ENCODE data around the gene SRL.
A peak's percentile ranks its signal among the peaks of the same experiment; 100 is the strongest.

Gene SRL

GRCh38 chr16:4241928-4242283 is at the start of gene SRL:
TSS of gene SRL (minus strand) at chr16:4242080. CDS start at chr16:4242067, 13 bp downstream.
- Histone ChIP-seq H3K9ac (ENCODE audit: low read depth, low read length) (no peak within 1 kb of the TSS), H3K4me3 (ENCODE audit: low read length) (no peak within 1 kb of the TSS), H3K9me3 (ENCODE audit: insufficient read depth, low read depth, low read length) (0 out of 2 replicates have a peak, but pooled peaks cover 4% of the 10 kb centered on the region), H3K4me1 (ENCODE audit: insufficient read depth, low read length) (0 out of 2 replicates have a peak, but pooled peaks cover 2% of the 10 kb centered on the region), H3K27me3 (ENCODE audit: insufficient read depth, low read length) (no peaks in the 10 kb centered on the region), H3K27ac (ENCODE audit: low read length) (no peak within 1 kb of the TSS), H3K36me3 (ENCODE audit: insufficient read depth, low read depth, low read length) (no peaks in the 10 kb centered on the region)

- H3K36me3 ChIP-seq (ENCODE audit: insufficient read depth, low read depth, low read length): no peaks in the 10 kb centered on the region
- H3K27me3 ChIP-seq (ENCODE audit: insufficient read depth, low read length): no peaks in the 10 kb centered on the region
- H3K4me1 ChIP-seq (ENCODE audit: insufficient read depth, low read length): peaks cover 11% of the 10 kb centered on the region; the same call in 1 of the 2 replicates
- H3K27ac ChIP-seq (ENCODE audit: low read length): no peak overlapping the region
- no peaks in the 10 kb centered on the region for H3K9me3 ChIP-seq (ENCODE audit: insufficient read depth, low read depth, low read length)
- no peak overlapping the region for H3K9ac ChIP-seq (ENCODE audit: low read depth, low read length)
- H3K4me3 ChIP-seq (ENCODE audit: low read length): no peak overlapping the region
Measured at GRCh38 chr16:4290236-4290830, 48.5 kb upstream of the SRL start.

- Histone ChIP-seq H3K27me3 (ENCODE audit: insufficient read depth, low read length) (no peaks in the 10 kb centered on the region), H3K4me1 (ENCODE audit: insufficient read depth, low read length) (peaks cover 1% of the 10 kb centered on the region), H3K9me3 (ENCODE audit: insufficient read depth, low read depth, low read length) (no peaks in the 10 kb centered on the region), H3K4me3 (ENCODE audit: low read length) (no peak overlapping the region; the same call in 1 of the 2 replicates), H3K36me3 (ENCODE audit: insufficient read depth, low read depth, low read length) (no peaks in the 10 kb centered on the region), H3K9ac (ENCODE audit: low read depth, low read length) (peak overlapping the region; percentile 52; the same call in 1 of the 2 replicates), H3K27ac (ENCODE audit: low read length) (no peak overlapping the region)
Measured at GRCh38 chr16:4288148-4288921, 46.5 kb upstream of the SRL start.

GRCh38 chr16:4285167-4285566 is 43.3 kb upstream of the SRL start:
- Histone ChIP-seq H3K27ac (ENCODE audit: low read length) (no peak overlapping the region), H3K9ac (ENCODE audit: low read depth, low read length) (peak overlapping the region; percentile 11; the same call in 1 of the 2 replicates), H3K36me3 (ENCODE audit: insufficient read depth, low read depth, low read length) (no peaks in the 10 kb centered on the region), H3K4me1 (ENCODE audit: insufficient read depth, low read length) (no peaks in the 10 kb centered on the region; the same call in 1 of the 2 replicates), H3K4me3 (ENCODE audit: low read length) (no peak overlapping the region), H3K9me3 (ENCODE audit: insufficient read depth, low read depth, low read length) (no peaks in the 10 kb centered on the region), H3K27me3 (ENCODE audit: insufficient read depth, low read length) (no peaks in the 10 kb centered on the region)

- H3K27me3 ChIP-seq (ENCODE audit: insufficient read depth, low read length): no peaks in the 10 kb centered on the region
- H3K4me1 ChIP-seq (ENCODE audit: insufficient read depth, low read length): no peaks in the 10 kb centered on the region; the same call in 1 of the 2 replicates
- no peak overlapping the region for H3K27ac ChIP-seq (ENCODE audit: low read length)
- H3K9ac ChIP-seq (ENCODE audit: low read depth, low read length): no peak overlapping the region
- H3K36me3 ChIP-seq (ENCODE audit: insufficient read depth, low read depth, low read length): no peaks in the 10 kb centered on the region
- no peak overlapping the region for H3K4me3 ChIP-seq (ENCODE audit: low read length)
- no peaks in the 10 kb centered on the region for H3K9me3 ChIP-seq (ENCODE audit: insufficient read depth, low read depth, low read length)
Measured at GRCh38 chr16:4283939-4284338, 42.1 kb upstream of the SRL start.

GRCh38 chr16:4283441-4283840 is 41.6 kb upstream of the SRL start:
- no peaks in the 10 kb centered on the region; the same call in 1 of the 2 replicates for H3K4me1 ChIP-seq (ENCODE audit: insufficient read depth, low read length)
- H3K36me3 ChIP-seq (ENCODE audit: insufficient read depth, low read depth, low read length): no peaks in the 10 kb centered on the region
- no peaks in the 10 kb centered on the region for H3K27me3 ChIP-seq (ENCODE audit: insufficient read depth, low read length)
- H3K9me3 ChIP-seq (ENCODE audit: insufficient read depth, low read depth, low read length): no peaks in the 10 kb centered on the region
- H3K27ac ChIP-seq (ENCODE audit: low read length): no peak overlapping the region
- H3K4me3 ChIP-seq (ENCODE audit: low read length): no peak overlapping the region
- H3K9ac ChIP-seq (ENCODE audit: low read depth, low read length): no peak overlapping the region

- Histone ChIP-seq H3K9me3 (ENCODE audit: insufficient read depth, low read depth, low read length) (no peaks in the 10 kb centered on the region), H3K27ac (ENCODE audit: low read length) (no peak overlapping the region), H3K9ac (ENCODE audit: low read depth, low read length) (no peak overlapping the region), H3K36me3 (ENCODE audit: insufficient read depth, low read depth, low read length) (no peaks in the 10 kb centered on the region), H3K4me1 (ENCODE audit: insufficient read depth, low read length) (no peaks in the 10 kb centered on the region; the same call in 1 of the 2 replicates), H3K4me3 (ENCODE audit: low read length) (no peak overlapping the region), H3K27me3 (ENCODE audit: insufficient read depth, low read length) (no peaks in the 10 kb centered on the region)
Measured at GRCh38 chr16:4280625-4281024, 38.7 kb upstream of the SRL start.

- Histone ChIP-seq H3K27ac (ENCODE audit: low read length) (no peak overlapping the region), H3K4me1 (ENCODE audit: insufficient read depth, low read length) (no peaks in the 10 kb centered on the region), H3K9me3 (ENCODE audit: insufficient read depth, low read depth, low read length) (no peaks in the 10 kb centered on the region), H3K36me3 (ENCODE audit: insufficient read depth, low read depth, low read length) (no peaks in the 10 kb centered on the region), H3K4me3 (ENCODE audit: low read length) (no peak overlapping the region), H3K9ac (ENCODE audit: low read depth, low read length) (no peak overlapping the region), H3K27me3 (ENCODE audit: insufficient read depth, low read length) (no peaks in the 10 kb centered on the region)
Measured at GRCh38 chr16:4277987-4278513, 36.2 kb upstream of the SRL start.

- Histone ChIP-seq H3K27me3 (ENCODE audit: insufficient read depth, low read length) (no peaks in the 10 kb centered on the region), H3K4me1 (ENCODE audit: insufficient read depth, low read length) (no peaks in the 10 kb centered on the region), H3K4me3 (ENCODE audit: low read length) (no peak overlapping the region), H3K9me3 (ENCODE audit: insufficient read depth, low read depth, low read length) (no peaks in the 10 kb centered on the region), H3K36me3 (ENCODE audit: insufficient read depth, low read depth, low read length) (no peaks in the 10 kb centered on the region), H3K27ac (ENCODE audit: low read length) (no peak overlapping the region), H3K9ac (ENCODE audit: low read depth, low read length) (no peak overlapping the region)
Measured at GRCh38 chr16:4275861-4276260, 34.0 kb upstream of the SRL start.

GRCh38 chr16:4273858-4274311 is 32.0 kb upstream of the SRL start:
- Histone ChIP-seq H3K36me3 (ENCODE audit: insufficient read depth, low read depth, low read length) (no peaks in the 10 kb centered on the region), H3K27ac (ENCODE audit: low read length) (peak overlapping the region; percentile 83), H3K9ac (ENCODE audit: low read depth, low read length) (peak overlapping the region; percentile 88; the same call in 1 of the 2 replicates), H3K4me1 (ENCODE audit: insufficient read depth, low read length) (no peaks in the 10 kb centered on the region), H3K9me3 (ENCODE audit: insufficient read depth, low read depth, low read length) (no peaks in the 10 kb centered on the region), H3K4me3 (ENCODE audit: low read length) (peak overlapping the region; percentile 65), H3K27me3 (ENCODE audit: insufficient read depth, low read length) (no peaks in the 10 kb centered on the region)

- no peaks in the 10 kb centered on the region for H3K4me1 ChIP-seq (ENCODE audit: insufficient read depth, low read length)
Measured at GRCh38 chr16:4272114-4272956, 30.5 kb upstream of the SRL start.

More at GRCh38 chr16:4272114-4272956, 30.5 kb upstream of the SRL start:
- Histone ChIP-seq H3K27ac (ENCODE audit: low read length) (peak overlapping the region; percentile 81), H3K36me3 (ENCODE audit: insufficient read depth, low read depth, low read length) (no peaks in the 10 kb centered on the region), H3K4me3 (ENCODE audit: low read length) (peak overlapping the region; percentile 65), H3K9ac (ENCODE audit: low read depth, low read length) (peak overlapping the region; percentile 84), H3K9me3 (ENCODE audit: insufficient read depth, low read depth, low read length) (no peaks in the 10 kb centered on the region), H3K27me3 (ENCODE audit: insufficient read depth, low read length) (no peaks in the 10 kb centered on the region)

All from iPS-20b (cell line).